HG03469 (cell line): ENCODE measurements around the gene LRRC55.

ENCODE experiments used
- ATAC-seq: cut with Tn5 transposase; IDR thresholded peaks from one replicate; pipeline ENCODE4 v1.9.1; 2021; ENCODE audit warnings: mild to moderate bottlenecking, moderate library complexity, moderate number of reproducible peaks; ENCODE audit not compliant: unreplicated experiment

The LRRC55 gene

DNA sequence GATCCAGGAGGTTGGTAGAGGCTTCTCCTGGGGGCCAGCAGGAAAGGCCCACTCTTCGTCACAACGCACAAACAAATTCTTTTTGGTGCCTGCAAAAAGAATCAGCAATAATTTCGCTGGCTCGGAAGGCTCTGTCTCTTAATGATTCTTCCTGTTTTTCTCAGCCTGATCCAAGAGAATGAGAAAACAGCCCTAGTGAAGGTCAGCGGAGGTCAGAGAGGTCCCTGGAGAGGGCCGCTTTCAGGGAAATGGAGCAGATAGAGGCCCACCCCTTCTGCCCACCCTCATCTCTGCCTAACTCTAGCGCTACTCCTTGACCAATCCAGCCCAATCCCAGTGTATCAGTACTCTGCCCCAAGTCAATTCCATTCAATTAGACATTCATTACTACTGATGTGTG lies 19.2 kb downstream of the LRRC55 start:
- ATAC-seq: no peak

DNA sequence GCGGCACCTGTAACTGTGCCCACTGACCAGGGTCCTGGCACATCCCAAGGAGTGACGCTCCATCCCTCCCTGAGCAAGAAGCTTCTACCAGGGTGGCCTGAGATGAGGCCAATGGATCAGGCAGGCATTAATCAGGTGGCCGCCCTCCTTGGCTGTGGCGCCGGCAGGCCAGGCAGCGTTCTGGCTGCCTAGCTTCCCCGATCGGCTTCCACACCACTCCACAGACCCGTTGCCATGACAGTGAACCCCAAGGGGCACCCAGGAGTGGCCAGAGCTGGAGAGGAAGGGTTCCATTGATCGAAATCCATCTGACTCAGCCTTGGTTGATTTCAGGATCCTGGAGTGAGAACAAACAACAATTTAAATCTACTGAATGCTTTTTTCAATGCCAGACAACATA lies 20.5 kb downstream of the LRRC55 start:
- ATAC-seq: no peak

DNA sequence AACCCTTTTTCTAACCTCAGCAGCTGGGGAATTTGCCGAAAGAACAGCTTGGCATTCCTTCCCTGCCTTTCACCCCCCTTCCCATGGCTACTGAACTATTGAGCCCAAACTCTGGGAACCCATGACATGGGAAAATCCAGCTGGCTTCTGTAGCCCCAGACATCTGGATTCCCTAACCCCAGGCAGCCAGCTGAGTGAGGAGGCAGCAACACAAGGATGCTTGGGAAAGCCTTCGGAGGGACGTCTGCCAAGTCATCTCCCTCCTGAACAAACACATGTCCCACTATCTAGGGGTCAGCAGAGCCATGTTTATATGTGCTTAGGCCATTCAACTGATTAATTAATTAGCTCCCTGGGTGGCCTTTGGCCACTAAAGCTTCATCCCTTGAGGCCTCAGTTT lies 21.6 kb downstream of the LRRC55 start:
- ATAC-seq: no peak

DNA sequence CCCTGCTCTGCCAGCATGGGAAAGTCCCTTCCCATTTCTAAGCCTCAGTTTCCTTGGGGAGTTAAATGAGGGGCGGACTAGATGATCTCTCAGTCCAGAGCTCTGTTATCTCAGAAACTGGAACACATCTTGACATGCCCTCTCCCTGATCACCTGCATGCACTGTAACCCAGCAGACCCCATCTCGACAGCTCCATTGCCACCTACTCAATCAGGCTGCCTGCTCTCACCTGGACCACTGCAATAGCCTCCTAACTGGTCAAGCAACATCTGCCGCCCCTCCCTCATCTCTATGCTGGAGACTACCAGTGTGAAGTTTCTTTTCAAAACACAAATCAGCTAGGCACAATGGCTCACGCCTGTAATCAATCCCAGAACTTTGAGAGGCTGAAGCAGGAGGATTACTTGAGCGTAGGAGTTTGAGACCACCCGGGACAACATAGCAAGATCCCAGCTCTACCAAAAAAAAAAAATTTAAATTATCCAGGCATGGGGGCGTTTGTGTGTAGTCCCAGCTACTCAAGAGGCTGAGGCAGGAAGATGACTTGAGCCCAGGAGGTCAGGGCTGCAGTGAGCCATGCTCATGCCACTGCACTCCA lies 22.2 kb downstream of the LRRC55 start:
- no peak for ATAC-seq

DNA sequence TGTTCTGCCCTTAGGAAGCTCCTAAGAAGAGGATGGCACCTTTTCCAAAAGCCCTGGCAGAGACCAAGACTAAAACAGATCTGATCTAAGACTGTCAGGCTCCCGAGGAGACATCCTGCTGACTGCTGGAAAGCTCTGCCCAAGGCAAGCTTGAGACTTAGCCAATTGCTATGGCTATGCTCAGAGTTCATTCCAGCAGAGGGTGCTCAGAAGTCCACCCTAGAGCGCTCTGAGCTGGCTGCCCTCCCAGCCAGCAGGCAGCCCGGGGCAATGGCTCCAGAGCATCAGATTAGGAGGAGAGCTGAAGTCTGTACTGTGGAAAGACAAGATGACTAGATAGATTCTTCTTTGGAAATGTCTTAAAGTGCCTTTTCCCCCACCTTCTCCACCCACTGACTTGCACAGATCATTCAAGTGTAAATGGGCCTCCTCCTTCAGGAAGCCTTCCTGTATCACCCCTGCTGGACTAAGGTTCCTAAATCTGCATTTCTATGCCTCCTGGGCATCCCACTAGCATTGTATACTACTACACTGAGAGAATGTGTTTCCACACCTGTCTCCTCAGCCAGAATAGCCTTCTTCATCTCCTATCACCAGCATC lies 23.4 kb downstream of the LRRC55 start:
- no peak for ATAC-seq

DNA sequence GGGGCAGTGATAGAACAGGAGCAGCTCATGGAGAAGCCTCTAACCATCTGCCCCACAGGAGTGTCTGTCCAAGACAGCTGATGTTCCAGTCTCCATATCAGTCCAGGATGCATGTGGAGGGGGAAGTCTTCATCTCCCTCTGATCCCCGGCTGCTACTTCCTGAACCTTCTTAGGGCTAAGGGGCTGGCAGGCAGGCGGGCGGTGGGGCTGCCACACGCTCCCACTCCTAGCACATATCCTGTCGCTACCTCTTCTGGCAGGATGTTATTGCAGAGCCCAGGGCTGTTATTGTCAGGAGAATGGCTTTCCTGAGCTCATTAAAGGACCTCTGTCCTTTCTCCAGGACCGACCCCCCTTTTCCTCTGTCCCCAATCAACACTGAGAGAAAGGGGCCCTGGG lies 25.4 kb downstream of the LRRC55 start:
- no peak for ATAC-seq

DNA sequence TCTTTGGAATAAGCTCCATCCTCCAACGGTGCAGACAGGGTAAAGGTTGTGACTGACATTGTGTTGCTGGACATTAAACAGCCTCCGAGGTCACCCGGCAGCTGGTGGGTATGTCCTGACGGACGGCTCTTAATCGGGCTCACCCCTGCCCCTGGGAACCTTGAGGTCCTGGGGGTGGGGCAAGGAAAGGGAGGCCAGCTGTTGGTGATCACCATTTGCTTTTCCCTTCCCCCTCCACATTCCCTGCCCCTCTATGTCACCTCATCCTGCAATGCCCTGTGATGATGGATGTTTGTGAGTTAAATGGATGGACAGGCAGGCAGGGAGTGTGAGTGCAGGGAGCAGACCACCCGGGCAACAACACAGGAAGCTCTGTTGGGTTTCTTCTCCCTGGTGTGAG lies 29.0 kb downstream of the LRRC55 start:
- ATAC-seq: no peak

DNA sequence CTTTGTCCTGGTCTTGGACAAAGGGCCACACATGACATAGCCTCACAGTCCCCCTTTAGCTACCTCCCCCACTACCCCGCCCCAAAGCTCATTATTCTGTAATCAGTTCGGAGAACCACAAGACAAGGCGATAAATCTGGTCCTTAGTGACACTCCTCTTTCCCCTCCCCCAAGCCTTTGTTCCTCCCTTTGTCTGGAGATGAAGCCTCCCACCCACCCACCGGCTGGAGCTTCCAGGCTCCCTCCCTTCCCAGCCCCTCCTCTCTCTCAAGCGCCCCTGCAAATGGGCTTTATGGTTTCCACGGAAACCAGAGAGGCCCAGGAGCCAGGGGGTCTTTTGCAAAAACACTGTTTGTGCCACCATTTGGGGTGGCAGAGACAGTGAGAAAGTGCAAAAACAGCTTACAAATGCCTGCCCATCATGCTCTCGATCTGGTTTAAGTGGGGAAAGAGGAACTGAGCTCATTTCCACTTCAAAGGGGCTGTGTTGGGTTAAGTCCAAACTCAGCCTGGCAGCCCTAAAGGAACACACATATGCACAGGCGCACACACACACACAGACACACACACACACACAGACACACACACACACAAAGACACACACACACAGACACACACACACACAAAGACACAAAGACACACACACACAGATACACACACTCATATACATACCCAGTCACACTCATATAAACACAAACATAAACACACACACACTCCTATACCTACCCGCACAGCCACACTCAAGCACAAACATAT lies 31.8 kb downstream of the LRRC55 start:
- ATAC-seq: no peak

DNA sequence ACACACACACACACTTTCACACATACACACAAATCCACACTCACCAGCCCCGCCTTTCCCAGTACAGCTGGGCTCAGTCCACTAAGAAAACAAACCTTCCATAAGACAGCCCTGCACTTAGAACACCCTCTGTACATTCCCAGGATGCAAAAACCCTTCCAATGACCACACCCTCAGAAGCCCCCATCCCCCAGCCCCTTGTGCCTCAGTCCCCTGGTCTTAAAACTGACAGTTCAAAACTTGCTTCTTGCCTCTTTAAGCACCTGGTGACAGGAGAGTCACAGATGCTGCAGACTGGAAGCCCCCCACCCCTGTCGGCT lies 32.3 kb downstream of the LRRC55 start:
- ATAC-seq: no peak

DNA sequence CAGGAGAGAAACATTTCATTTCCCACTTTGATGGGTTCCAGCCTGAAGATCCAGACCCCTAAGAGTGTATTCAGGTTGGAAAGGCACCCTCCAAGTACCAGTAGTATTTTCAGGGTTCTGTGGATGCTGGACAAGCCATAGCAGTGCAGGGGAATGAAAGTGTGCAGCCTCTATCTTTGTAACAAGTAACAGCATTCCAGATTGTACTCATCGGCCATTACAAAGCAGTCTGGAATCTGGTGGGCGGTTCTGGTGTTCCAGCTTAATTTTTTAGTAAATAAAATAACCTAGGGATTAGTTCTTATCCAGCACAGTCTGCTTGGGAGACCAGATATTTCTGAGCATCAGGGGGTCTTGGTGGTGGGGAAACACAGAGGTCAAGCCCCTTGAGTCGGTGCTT lies 32.7 kb downstream of the LRRC55 start:
- no peak for ATAC-seq

DNA sequence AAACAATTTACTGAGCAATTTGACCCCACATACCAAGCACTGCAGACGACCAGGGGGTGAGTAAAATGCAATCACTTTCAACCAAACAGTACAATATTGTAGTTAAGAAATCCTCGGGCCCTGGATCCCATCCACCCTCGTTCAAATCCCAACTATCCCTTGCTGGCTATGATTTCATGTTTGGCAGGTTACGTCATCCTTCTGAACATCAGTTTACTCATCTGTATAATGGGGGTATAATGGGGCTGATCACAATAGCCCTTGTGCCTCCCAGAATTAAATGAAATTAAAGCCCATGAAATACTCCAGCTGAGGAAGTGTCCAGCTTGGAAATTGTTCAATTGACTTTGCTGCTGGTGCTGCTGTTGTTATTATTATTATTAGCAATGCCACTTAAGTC lies 34.7 kb downstream of the LRRC55 start:
- no peak for ATAC-seq

DNA sequence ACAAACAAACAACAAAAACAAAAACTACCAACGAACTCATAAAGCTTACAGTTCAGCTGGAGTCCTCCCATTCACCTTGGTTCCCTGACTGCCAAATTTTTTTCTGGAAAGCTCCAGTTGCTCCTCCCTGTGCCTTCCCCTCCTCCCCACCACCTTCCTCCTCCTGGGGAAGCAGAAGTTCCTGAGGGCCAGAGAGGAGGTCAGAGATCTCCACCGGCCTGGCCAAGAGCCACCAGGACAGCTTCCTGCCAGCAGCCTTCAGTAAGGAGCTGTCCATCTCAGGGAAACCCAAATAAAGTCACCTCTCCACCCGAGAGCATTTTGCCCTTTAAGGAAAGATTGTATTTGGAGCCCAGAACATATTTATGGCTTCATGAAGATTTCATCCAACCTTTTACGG lies 35.3 kb downstream of the LRRC55 start:
- ATAC-seq: no peak

DNA sequence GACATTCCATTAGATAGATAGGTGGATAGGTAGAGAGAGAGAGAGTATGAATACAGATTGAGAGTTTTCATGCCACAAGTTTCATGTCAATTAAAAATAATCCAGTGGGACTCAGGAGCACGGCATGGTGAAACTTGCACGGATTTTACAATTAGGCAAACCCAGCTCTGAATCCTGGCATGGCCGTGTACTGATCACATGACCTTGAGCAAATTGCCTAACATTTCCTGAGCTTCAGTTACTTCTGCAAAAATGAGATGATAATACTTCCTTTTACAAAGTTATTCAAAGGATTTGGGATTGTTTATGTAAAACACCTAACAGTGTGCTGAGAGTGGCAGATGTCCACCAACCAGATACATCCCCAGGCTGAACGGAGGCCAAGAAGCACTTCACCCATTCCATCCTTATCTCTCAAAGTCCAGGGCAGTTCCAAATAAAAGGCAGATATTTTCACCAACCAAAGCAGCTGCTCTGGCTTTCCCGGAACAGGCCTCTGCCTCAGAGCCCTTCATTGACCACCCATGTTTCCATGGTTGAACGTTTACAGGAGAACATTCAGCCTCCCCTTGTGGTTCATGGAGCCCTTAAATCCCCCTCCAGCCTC lies 37.4 kb downstream of the LRRC55 start:
- ATAC-seq: no peak

DNA sequence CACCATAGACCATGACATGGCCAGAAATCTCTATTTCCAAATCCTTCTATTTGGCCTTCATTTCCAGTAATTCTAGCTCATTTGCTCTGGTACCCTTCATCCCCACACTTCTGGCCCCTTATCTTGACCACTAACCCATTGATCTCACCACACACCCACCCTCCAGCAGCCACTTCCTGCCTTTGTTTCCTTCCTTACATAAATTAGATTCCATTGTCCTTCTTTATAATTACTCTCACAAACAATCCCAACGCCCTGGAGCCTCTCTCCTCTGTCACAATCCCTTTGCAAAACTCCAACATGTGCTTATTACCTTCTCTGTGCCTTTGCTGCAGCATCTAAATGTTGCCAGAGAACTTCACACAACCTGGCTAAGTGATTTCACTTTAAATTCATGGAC lies 40.5 kb downstream of the LRRC55 start:
- ATAC-seq: no peak

DNA sequence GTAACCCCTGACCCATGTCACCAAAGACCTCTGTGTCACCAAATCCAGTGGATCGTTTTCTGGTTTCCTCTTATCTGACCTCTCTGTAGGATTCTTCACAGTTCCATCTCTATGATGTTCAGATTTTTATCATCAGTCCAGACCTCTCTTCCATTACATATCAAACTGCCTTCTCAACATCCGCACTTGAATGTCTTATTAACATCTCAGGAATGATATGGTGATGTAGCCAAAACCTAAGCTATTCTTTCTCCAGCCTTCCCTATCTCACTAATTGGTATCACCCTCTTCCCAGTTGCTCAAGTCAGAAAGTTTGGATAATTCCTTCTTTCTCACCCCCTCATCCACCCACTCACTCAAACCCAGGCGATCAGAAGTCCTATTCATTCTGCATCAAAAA lies 41.8 kb downstream of the LRRC55 start:
- ATAC-seq: no peak

DNA sequence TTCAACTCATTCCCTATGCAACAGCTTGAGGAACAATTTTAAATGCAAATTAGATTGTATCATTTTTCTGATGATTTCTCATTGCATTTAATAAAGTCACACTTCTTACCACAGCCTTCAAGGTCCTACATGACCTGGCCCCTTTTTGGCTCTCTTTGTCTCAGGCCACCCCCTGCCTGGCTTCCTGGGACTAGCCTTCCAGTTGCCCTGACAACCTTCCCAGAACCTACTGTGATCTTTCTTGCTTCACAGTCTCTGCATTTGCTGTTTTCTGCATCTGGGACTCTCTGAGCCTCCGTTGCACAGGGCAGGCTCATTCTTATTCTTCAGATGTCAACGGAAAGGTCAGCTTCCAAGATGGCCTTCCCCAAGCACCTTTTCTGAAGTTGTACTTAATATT lies 42.4 kb downstream of the LRRC55 start:
- no peak for ATAC-seq

DNA sequence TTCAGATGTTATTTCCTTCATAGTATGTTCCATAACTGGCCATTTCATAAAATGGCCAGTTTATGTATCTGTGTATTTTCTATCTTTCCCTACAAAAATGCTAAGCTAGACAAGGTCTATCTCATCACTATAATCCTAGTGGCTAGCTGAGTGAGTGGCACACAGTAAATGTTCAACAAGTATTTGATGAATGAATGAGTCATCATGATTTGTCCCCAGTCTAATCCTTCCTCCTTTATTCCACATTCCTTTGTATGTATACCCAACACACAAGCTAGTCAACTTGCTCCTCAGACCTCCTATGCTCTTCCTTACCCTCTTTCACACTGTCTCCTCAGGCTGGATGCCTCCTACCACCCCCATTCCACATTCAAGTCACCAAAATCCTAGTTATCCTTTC lies 42.8 kb downstream of the LRRC55 start:
- no peak for ATAC-seq

DNA sequence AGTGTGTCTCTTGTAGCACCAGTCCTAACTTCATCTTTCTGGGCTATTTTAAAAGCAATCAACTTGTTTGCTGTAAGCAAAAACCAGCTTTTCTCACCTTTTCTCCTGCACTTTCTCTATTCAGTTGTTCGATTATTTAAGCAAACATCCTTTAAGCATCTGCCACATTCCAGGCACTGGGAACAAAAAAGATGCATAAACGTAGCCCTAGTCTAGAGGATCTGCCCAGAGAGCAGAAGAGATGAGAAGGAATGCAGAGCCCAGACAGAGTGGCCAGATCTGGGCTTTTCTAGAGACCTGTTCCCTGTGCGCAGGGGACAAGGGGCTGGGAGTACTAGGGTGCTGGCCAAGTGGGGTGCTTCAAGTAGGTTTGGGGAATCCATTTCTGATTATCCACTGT lies 46.8 kb downstream of the LRRC55 start:
- ATAC-seq: no peak

DNA sequence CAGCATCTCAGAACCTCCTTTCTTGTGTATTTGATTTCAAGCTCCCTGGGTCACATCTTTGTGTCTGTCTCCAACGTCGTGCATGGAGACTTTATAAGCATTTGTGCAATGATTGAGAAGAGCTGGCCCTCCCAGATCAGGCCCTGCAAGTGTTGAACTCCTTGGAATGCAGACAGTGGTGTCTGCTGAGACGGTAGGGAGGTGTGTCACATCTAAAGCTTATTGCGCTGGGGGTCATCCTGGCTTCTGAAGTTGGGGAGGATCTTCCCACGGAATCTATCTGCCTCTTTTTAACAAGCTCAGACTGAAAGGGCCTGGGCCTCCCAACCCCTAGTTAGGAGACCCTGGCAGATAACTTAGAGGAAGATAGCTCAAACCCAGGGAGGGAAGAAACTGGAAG lies 48.6 kb downstream of the LRRC55 start:
- no peak for ATAC-seq

DNA sequence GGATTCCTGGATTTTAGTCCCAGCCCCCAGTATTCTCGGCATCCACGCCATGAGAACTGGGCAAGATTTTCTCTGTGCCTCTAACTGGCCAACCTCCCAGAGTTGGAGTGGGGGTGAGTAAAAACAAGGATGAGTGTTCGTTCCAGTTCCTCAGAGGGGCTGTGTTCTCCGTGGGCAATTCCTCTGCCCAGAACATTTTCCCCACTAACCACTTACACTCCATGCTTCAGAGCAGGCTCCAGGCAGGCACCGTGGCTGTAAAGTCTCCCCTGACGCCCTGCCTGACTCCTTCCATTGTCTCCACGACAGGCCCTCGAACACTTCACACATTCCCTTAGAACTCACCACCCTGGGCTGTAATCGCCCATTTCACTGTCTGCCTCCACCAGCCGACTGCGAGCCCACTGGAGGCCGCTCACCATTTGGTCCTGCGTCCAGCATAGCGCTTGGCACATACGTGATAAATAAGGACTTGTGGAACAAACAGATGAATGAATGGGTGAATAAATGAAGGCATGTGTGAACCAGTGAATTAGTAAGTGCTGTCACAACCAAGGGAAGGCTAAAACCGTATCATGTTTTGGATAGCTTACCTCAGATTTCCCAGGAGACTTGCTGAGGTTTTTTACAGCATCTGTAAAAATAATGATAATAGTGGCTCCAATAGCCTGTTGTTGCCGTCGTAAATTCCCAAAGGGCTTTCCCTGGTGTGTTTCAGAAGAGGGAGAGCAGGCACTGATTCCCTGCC lies 49.2 kb downstream of the LRRC55 start:
- ATAC-seq: no peak

DNA sequence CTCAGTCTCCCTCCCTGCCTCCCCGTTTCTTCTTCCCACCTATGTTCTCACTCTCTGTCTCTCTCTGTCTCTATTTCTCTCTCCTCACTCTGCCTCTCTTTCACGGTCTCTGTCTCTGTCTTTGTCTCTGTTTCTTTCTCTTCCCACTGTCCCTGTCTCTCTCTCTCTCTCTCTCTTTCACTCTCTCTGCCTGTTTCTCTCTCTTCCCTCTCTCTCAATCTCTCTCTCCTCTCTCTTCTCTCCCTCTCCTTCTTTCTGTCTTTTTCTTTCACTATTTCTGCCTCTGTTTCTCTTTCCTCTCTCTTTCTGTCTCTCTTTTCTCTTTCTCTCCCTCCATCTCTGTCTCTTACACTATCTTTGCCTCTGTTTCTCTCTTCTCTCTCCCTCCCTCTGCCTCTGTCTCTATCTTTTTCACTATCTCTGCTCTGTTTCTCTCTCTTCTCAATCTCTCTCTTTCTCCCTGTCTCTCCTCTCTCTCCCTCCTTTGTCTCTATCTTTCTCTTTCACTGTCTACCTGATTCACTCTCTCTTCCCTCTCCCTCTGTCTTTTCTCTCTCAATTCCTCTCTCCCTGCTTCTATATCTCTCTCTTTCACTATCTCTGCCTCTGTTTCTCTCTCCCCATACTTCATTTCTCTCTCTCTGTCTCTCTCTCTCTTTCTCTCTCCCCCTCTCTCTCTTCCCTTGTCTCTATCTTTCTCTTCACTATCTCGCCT lies 49.9 kb downstream of the LRRC55 start:
- ATAC-seq: no peak
